ENCODE data around the gene MANEAL. TPM values are rescaled to one million over a fixed set of nuclear protein-coding genes. Genes with fewer than 3 reads are reported as not detected.

Gene MANEAL
- total RNA-seq, 2 experiments from 2014 or later = 1.7 to 1.8 TPM

DNA sequence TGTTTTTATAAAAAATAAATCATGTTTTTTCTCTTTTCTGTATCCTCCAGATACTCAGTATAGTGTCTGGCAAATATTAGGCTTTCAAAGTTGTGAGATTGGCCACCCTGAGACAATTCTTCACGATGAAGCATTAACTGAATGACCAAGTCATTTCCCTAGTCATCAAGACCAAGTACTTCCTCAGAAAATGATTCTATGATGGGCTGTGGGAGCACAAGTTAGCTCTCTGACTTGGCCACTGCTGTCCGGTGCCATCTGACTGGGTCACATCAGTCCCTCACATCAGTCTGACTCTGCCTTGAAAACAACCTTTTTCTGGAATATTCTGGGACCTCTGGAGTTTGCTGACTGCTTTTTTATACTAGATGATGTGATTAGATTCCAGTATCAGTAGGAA, 27.8 kb downstream of the MANEAL start:
- H3K36me3 Mint-ChIP-seq (ENCODE audit: low read depth) = peaks cover 31% of the 10 kb centered on the region
- no peak overlapping the region for H3K27ac Mint-ChIP-seq
- ChIA-PET POLR2A (interaction anchor here (2.6 kb wide), 1 partner anchor 14 kb away, joined by 10 read pairs; the partner anchor contains the start of genes C1orf122 and YRDC), CTCF (interaction anchor here (0.7 kb wide), 1 partner anchor 25 kb away, joined by 3 read pairs; no protein-coding TSS in a partner anchor)
- no peak overlapping the region for H3K4me3 Mint-ChIP-seq
- H3K27me3 Mint-ChIP-seq = no peaks in the 10 kb centered on the region
- no peaks in the 10 kb centered on the region for H3K9me3 Mint-ChIP-seq
- peaks cover 15% of the 10 kb centered on the region for H3K4me1 Mint-ChIP-seq
- no peak for DNase-seq

DNA sequence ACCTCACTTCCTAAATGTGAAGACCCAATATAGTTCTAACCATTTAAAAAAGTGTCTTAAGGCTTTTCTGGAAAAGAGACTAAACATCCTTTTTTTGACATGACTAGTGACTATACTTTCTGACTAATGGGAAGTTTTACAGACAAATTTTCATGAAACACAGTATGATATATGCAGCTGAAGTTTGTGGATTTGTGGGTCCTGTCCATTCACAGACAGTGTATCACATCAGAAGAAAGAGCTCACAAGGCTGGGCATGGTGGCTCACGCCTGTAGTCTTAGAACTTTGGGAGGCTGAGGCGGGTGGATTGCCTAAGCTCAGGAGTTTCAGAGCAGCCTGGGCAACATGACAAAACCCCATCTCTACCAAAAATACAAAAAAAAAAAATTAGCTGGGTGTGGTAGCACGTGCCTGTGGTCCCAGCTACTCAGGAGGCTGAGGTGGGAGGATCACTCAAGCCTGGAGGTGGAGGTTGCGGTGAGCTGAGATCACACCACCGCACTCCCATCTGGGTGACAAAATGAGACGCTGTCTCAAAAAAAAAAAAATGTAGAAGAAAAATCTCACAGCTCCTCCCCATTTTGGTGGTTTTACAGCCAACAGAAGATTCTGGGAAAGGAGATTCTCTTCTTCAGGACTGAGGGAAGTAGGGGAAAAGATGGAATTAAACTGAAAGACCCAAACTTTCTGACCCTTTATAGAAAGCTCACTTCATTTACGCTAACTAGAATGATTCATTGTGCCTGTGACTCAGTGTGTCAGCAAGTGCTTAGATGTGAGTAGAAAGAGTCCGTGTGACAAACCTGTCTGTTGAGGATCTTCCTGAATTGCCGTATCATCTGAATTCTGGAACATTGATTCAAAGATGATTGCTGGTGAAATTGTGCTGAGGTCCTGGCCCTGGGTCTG, 29.5 kb downstream of the MANEAL start:
- Mint-ChIP-seq H3K36me3 (ENCODE audit: low read depth) (peaks cover 34% of the 10 kb centered on the region), H3K27me3 (no peaks in the 10 kb centered on the region), H3K4me3 (no peak overlapping the region), H3K9me3 (no peaks in the 10 kb centered on the region), H3K4me1 (peaks cover 15% of the 10 kb centered on the region), H3K27ac (peak overlapping the region; percentile 50)
- ChIA-PET POLR2A (interaction anchor here (0.8 to 2.6 kb wide), 3 partner anchors 13 to 28 kb away, joined by 3 to 10 read pairs (median 3); partner anchors contain the start of genes C1orf122 and YRDC), CTCF (interaction anchor here (0.8 to 1.4 kb wide), 3 partner anchors 12 to 37 kb away, joined by 3 read pairs; partner anchors contain the start of gene MTF1)
- peak; percentile 32 for DNase-seq

DNA sequence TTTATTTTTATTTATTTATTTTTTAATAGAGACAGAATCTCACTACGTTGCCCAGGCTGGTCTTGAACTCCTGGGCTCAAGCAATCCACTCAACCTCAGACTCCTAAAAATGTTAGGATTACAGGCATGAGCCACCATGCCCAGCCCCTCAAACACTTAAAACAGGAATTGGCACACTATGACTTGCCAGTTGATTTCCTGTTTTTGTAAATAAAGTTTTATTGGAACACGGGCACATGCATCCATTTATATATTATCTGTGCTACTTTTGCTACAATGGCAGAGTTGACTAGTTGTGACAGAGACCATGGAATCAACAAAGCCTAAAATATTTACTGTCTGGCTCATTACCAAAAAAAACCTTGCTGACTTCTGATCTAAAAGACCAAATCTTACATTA, 30.4 kb downstream of the MANEAL start:
- H3K27me3 Mint-ChIP-seq = no peaks in the 10 kb centered on the region
- no peak overlapping the region for H3K4me3 Mint-ChIP-seq
- H3K27ac Mint-ChIP-seq = no peak overlapping the region
- H3K36me3 Mint-ChIP-seq (ENCODE audit: low read depth) = peaks cover 38% of the 10 kb centered on the region
- ChIA-PET CTCF (interaction anchor here (1.4 kb wide), 1 partner anchor 13 kb away, joined by 3 read pairs; no protein-coding TSS in a partner anchor), POLR2A (no interaction called here)
- H3K9me3 Mint-ChIP-seq = no peaks in the 10 kb centered on the region
- DNase-seq = no peak
- H3K4me1 Mint-ChIP-seq = peaks cover 15% of the 10 kb centered on the region

DNA sequence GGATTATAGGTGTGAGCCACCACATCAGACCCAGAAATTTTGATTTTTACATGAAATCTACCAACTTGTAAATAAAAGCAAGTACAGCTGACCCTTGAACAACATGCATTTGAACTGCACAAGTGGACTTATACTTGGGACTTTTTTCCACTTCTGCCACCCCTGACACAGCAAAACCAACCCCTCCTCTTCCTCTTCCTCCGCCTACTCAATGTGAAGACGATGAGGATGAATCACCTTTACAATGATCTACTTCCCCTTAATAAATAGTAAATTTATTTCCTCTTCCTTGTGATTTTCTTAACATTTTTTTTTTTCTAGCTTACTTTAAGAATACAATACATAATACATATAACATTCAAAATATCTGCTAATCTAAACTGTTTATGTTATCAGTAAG, 31.9 kb downstream of the MANEAL start:
- POLR2A ChIA-PET = interaction anchor here (1.0 to 1.1 kb wide), 2 partner anchors 17 to 18 kb away, joined by 3 to 4 read pairs; partner anchors contain the start of genes C1orf122 and YRDC

DNA sequence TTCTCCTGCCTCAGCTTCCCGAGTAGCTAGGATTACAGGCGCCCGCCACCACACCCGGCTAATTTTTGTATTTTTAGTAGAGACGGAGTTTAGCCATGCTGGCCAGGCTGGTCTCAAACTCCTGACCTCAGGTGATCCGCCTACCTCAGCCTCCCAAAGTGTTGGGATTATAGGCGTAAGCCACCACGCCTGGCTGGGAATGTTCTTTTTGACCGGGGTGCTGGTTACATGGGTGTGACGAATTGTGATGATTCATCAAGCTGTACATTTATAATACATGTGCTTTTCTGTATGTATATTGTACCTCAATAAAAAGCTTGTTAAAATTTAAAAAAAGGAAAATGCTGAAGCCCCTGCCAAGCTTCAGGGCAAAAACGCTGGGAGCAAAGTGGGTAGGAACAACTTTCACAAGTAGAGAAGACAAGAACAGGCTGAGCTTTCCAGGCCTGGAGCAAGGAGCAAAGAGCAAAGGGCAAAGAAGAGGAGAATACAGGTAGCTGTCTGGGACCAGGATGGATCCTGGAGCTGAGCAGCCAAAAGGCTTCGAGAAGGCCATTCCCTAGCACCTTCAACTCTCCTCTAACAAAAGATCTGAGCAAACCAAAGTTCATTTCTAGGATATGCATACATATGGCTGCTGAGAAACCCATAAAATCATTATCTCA, 34.9 kb downstream of the MANEAL start:
- no peaks in the 10 kb centered on the region for H3K9me3 Mint-ChIP-seq
- H3K27me3 Mint-ChIP-seq = no peaks in the 10 kb centered on the region
- ChIA-PET CTCF (interaction anchor here (0.7 to 2.5 kb wide), 2 partner anchors 31 to 457 kb away, joined by 3 to 10 read pairs; partner anchors contain the start of gene MTF1), POLR2A (no interaction called here)
- DNase-seq = no peak
- H3K4me3 Mint-ChIP-seq = no peak overlapping the region
- H3K36me3 Mint-ChIP-seq (ENCODE audit: low read depth) = peaks cover 45% of the 10 kb centered on the region
- H3K27ac Mint-ChIP-seq = no peak overlapping the region
- peaks cover 10% of the 10 kb centered on the region for H3K4me1 Mint-ChIP-seq

More for the DNA sequence above, 31.9 kb downstream of the MANEAL start:
- no peak overlapping the region for H3K27ac Mint-ChIP-seq
- no peaks in the 10 kb centered on the region for H3K27me3 Mint-ChIP-seq
- peaks cover 15% of the 10 kb centered on the region for H3K4me1 Mint-ChIP-seq
- no peak for DNase-seq
- H3K4me3 Mint-ChIP-seq = no peak overlapping the region
- no peaks in the 10 kb centered on the region for H3K9me3 Mint-ChIP-seq
- H3K36me3 Mint-ChIP-seq (ENCODE audit: low read depth) = peaks cover 40% of the 10 kb centered on the region
- CTCF ChIA-PET = interaction anchor here (1.2 kb wide), 1 partner anchor 34 kb away, joined by 7 read pairs; the partner anchor contains the start of gene MTF1

DNA sequence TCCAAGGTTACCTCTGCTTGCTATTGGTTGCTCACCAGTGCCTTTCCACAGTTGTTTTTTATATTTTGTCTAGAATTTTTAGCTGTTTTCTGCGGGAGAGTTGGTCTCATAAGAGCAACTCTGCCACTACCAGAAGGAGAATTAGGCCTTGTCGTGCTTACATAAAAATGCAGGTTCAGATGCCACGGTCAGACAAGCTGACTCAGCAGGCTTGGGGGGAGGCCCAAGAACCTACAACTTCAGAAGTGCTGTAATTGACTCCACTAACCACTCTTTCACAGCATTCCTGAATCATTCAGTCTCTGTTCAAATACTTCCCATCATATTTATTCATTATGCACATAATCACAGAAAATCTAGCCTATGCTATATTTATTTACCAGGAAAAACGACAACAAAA, 37.5 kb downstream of the MANEAL start:
- POLR2A ChIA-PET = interaction anchor here (1.0 kb wide), 1 partner anchor 24 kb away, joined by 3 read pairs; the partner anchor contains the start of gene C1orf122
- no peaks in the 10 kb centered on the region for H3K4me1 Mint-ChIP-seq
- no peak for DNase-seq
- no peak overlapping the region for H3K4me3 Mint-ChIP-seq
- CTCF ChIA-PET = no interaction called here
- H3K9me3 Mint-ChIP-seq = no peaks in the 10 kb centered on the region
- no peak overlapping the region for H3K27ac Mint-ChIP-seq
- H3K27me3 Mint-ChIP-seq = no peaks in the 10 kb centered on the region
- H3K36me3 Mint-ChIP-seq (ENCODE audit: low read depth) = peaks cover 61% of the 10 kb centered on the region

DNA sequence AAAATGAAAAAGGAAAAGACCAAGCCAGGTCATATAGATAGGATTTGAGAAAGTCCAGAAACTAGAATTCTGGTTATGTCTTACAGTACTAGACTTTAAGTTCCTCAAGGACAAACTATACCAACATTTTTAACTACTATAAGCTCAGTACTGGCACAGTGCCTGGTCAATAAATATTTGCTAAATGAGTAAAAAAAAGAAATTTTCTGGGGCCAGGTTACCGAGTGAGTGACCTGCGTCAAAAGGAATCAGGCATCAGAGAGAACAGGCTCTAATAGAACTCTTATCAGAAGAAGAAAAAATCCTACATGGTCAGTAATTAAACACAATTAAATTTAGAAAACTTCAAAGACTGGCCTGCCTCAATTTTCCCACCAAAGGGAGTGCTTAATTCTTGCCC, 38.2 kb downstream of the MANEAL start:
- no peak overlapping the region for H3K4me3 Mint-ChIP-seq
- POLR2A ChIA-PET = interaction anchor here (1.0 kb wide), 1 partner anchor 25 kb away, joined by 3 read pairs; the partner anchor contains the start of gene C1orf122
- H3K27me3 Mint-ChIP-seq = no peaks in the 10 kb centered on the region
- H3K36me3 Mint-ChIP-seq (ENCODE audit: low read depth) = peaks cover 61% of the 10 kb centered on the region
- CTCF ChIA-PET = interaction anchor here (0.8 kb wide), 1 partner anchor 28 kb away, joined by 4 read pairs; no protein-coding TSS in a partner anchor
- DNase-seq = no peak
- H3K27ac Mint-ChIP-seq = no peak overlapping the region
- H3K4me1 Mint-ChIP-seq = no peaks in the 10 kb centered on the region
- no peaks in the 10 kb centered on the region for H3K9me3 Mint-ChIP-seq

DNA sequence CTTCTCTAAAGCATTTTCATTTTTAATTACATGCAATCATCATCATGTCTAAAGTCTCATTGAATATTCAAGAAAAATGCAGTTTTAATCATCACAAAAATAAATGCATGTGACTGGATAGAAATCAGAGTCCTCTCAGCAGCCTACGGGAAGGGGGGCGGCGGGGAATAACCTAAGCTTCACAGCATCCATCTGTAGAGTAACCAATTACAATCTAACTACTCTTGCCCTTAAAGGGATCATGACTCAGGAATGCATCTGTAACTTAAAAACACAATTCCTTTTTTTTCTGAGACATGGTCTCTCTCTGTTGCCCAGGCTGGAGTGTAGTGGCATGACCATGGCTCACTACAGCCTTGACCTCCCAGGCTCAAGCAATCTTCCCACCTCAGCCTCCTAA, 43.1 kb downstream of the MANEAL start:
- ChIA-PET POLR2A (interaction anchor here (0.6 kb wide), 1 partner anchor 14 kb away, joined by 3 read pairs; no protein-coding TSS in a partner anchor), CTCF (interaction anchor here (0.8 kb wide), 1 partner anchor 23 kb away, joined by 3 read pairs; no protein-coding TSS in a partner anchor)
- Mint-ChIP-seq H3K9me3 (no peaks in the 10 kb centered on the region), H3K27ac (no peak overlapping the region), H3K4me3 (no peak overlapping the region), H3K4me1 (no peaks in the 10 kb centered on the region), H3K27me3 (no peaks in the 10 kb centered on the region), H3K36me3 (ENCODE audit: low read depth) (peaks cover 47% of the 10 kb centered on the region)
- DNase-seq = no peak

DNA sequence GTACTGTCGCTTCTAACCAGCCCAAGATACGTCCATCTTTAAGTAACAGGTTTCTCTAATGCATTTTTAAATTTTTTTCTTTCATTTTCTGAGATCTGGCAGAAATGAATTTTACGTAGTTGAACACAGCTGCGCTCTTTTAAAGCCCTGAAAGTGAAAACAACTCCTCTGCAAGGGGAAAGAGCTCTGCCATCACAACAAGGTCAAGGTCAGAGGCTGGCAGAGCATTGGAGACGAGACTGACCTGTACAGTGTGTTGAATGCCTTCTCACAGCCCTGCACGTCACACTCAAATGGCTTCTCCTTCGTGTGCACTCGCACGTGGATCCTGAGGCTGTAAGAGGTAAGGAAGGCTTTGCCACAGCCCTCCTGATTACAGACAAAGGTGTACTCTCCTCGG, 46.0 kb downstream of the MANEAL start:
- Mint-ChIP-seq H3K4me1 (peaks cover 2% of the 10 kb centered on the region), H3K27me3 (no peaks in the 10 kb centered on the region), H3K4me3 (no peak overlapping the region), H3K9me3 (no peaks in the 10 kb centered on the region), H3K27ac (no peak overlapping the region), H3K36me3 (ENCODE audit: low read depth) (peaks cover 31% of the 10 kb centered on the region)
- no peak for DNase-seq
- ChIA-PET CTCF (interaction anchor here (1.1 kb wide), 1 partner anchor 21 kb away, joined by 4 read pairs; no protein-coding TSS in a partner anchor), POLR2A (no interaction called here)

DNA sequence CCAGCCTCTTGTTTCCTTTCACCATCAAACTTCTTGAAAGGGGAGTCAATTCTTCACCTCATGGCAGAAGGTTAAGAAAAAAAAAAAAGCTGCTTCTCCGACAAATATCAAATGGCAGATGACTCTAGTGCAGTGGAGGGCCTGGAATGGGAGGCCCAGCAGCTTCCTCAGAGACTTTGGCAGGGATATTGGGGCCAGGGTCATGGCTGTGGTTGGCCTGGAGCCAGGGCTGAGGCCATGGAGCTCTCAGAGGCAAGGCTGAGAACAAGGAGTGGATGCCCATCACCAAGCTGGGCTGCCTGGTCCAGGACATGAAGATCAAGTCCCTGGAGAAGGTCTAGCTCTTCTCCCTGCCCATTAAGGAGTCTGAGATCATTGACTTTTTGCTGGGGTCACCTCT, 47.1 kb downstream of the MANEAL start:
- Mint-ChIP-seq H3K4me1 (peaks cover 10% of the 10 kb centered on the region), H3K4me3 (no peak overlapping the region), H3K27ac (no peak overlapping the region), H3K9me3 (no peaks in the 10 kb centered on the region), H3K36me3 (ENCODE audit: low read depth) (peaks cover 27% of the 10 kb centered on the region), H3K27me3 (no peaks in the 10 kb centered on the region)
- no peak for DNase-seq
- ChIA-PET CTCF (no interaction called here), POLR2A (no interaction called here)

DNA sequence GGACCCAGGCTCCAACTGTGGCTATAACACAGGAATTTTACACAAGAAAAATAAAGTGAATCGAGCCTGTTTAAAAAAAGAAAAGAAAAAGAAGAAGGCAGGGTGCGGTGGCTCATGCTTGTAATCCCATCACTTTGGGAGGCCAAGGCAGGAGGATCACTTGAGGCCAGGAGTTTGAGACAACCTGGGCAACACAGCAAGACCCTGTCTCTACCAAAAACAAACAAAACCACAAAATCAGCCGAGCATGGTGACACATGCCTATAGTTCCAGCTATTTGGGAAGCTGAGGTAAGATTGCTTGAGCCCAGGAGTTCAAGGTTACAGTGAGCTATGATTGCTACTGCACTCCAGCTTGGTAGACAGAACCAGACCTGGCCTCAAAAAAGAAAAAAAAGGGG, 48.0 kb downstream of the MANEAL start:
- peaks cover 18% of the 10 kb centered on the region for H3K4me1 Mint-ChIP-seq
- peaks cover 22% of the 10 kb centered on the region for H3K36me3 Mint-ChIP-seq (ENCODE audit: low read depth)
- no peaks in the 10 kb centered on the region for H3K27me3 Mint-ChIP-seq
- no peak for DNase-seq
- no peak overlapping the region for H3K4me3 Mint-ChIP-seq
- no peaks in the 10 kb centered on the region for H3K9me3 Mint-ChIP-seq
- H3K27ac Mint-ChIP-seq = no peak overlapping the region
- ChIA-PET CTCF (no interaction called here), POLR2A (no interaction called here)

DNA sequence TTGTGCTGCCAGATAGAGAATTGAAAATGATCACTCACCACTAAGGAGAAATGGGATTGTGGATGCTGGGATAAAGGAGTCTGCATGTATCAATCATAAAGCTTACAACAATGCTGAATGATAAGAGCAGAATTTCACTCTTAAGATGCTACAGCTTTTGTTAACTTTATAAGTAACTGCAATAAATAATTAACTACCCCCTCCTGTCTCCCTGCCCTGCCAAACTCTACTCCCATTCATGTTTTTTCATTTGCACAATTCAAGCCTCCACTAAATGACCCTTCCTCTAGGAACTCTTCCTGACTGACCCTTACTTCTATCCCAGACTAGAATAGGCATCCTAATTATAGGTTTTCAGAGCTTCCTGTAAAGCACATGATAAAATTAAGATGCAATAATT, 50.9 kb downstream of the MANEAL start:
- CTCF ChIA-PET = interaction anchor here (1.6 kb wide), 1 partner anchor 15 kb away, joined by 6 read pairs; the partner anchor contains the start of gene MTF1
- H3K27me3 Mint-ChIP-seq = no peaks in the 10 kb centered on the region
- no peak overlapping the region for H3K4me3 Mint-ChIP-seq
- H3K4me1 Mint-ChIP-seq = peaks cover 28% of the 10 kb centered on the region
- H3K36me3 Mint-ChIP-seq (ENCODE audit: low read depth) = peaks cover 24% of the 10 kb centered on the region
- no peaks in the 10 kb centered on the region for H3K9me3 Mint-ChIP-seq
- POLR2A ChIA-PET = interaction anchor here (1.2 to 1.5 kb wide), 2 partner anchors 11 to 15 kb away, joined by 3 read pairs; partner anchors contain the start of gene MTF1
- DNase-seq = no peak
- H3K27ac Mint-ChIP-seq = no peak overlapping the region
